ENCODE results near the gene GIN1. TPM values are rescaled to one million over a fixed set of nuclear protein-coding genes. Genes with fewer than 3 reads are reported as not detected.

Gene GIN1
- total RNA-seq, 1 donor, result 5.1 TPM

DNA sequence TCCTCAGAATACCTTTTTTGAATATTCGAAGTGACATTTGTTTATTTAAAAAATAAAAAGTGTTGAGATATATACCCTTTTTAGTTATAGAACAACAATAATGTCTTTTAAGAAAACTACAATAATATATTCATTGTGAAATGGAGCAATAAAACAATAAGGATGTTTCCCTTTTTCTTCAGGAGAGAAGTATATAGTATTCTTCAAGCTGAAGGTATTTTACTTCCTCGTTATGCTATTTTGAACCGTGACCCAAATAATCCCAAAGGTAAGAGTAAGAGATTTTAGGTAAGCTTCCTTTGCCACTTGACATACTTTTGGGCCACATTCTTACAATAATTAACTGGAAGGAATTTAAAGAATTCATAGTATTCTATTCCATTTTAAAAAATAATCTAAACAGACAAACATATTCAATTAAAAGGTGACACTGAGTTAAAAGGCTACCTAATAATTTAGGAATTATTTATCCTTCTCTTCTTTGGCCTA is 18.3 kb upstream of the GIN1 start:
- H3K4me2 ChIP-seq (ENCODE audit: insufficient read depth, low read length), result no peak overlapping the region
- H2AFZ ChIP-seq (ENCODE audit: low read length), result no peak overlapping the region
- no peaks in the 10 kb centered on the region for H4K20me1 ChIP-seq (ENCODE audit: insufficient read depth, low read length)
- no peaks in the 10 kb centered on the region for H3K9me3 ChIP-seq (ENCODE audit: low read depth, low read length)
- H3K36me3 ChIP-seq (ENCODE audit: insufficient read depth, low read length), result peaks cover 13% of the 10 kb centered on the region
- no peaks in the 10 kb centered on the region for H3K79me2 ChIP-seq (ENCODE audit: insufficient read depth, low read length)
- no peak overlapping the region for H3K4me3 ChIP-seq (ENCODE audit: insufficient read depth, low read length)
- TF ChIP-seq, protein P1, sequence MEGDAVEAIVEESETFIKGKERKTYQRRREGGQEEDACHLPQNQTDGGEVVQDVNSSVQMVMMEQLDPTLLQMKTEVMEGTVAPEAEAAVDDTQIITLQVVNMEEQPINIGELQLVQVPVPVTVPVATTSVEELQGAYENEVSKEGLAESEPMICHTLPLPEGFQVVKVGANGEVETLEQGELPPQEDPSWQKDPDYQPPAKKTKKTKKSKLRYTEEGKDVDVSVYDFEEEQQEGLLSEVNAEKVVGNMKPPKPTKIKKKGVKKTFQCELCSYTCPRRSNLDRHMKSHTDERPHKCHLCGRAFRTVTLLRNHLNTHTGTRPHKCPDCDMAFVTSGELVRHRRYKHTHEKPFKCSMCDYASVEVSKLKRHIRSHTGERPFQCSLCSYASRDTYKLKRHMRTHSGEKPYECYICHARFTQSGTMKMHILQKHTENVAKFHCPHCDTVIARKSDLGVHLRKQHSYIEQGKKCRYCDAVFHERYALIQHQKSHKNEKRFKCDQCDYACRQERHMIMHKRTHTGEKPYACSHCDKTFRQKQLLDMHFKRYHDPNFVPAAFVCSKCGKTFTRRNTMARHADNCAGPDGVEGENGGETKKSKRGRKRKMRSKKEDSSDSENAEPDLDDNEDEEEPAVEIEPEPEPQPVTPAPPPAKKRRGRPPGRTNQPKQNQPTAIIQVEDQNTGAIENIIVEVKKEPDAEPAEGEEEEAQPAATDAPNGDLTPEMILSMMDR (IDR thresholded peaks at IDR 0.05; ENCODE audit: extremely low read depth, low read depth, low read length), result no peak
- no peak for DNase-seq (ENCODE audit: insufficient read length, low spot score, missing footprints)
- H3K27ac ChIP-seq (ENCODE audit: low read depth, low read length), result no peak overlapping the region
- no peaks in the 10 kb centered on the region for H3K4me1 ChIP-seq (ENCODE audit: insufficient read depth, low read length)
- H3K27me3 ChIP-seq (ENCODE audit: insufficient read depth, low read length), result no peaks in the 10 kb centered on the region

DNA sequence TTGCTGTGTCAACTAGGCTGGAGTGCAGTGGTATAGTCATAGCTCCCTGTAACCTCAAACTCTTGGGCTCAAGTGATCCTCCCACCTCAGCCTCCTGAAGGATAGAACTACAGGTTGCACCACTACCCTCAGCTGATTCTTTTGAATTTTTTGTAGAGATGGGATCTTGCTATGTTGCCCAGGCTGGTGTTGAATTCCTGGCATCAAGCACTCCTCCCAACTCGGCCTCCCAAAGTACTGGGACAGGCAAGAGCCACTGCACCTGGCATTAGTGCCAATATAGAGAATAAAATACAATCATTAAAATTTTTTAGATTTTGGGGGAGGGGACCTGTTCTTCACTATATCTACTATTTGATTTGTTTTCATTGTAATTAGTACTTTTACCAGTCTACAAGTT is 15.5 kb upstream of the GIN1 start:
- no peak overlapping the region for H3K4me2 ChIP-seq (ENCODE audit: insufficient read depth, low read length)

DNA sequence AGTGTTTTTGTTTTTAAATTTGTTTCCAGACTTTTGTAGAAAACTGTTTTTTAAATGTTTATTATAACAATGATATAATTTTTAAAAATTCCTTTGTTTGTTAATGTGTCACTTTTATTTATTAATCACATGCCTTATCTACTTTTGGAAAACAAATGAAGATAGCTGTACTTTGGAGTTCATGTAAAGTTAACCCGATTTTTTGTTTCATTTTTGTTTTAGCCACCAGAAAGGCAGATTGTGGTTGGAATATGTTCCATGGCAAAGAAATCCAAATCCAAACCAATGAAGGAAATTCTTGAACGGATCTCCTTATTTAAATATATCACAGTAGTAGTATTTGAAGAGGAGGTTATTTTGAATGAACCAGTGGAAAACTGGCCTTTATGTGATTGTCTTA is 13.3 kb upstream of the GIN1 start:
- no peaks in the 10 kb centered on the region for H3K27me3 ChIP-seq (ENCODE audit: insufficient read depth, low read length)
- H2AFZ ChIP-seq (ENCODE audit: low read length), result no peak overlapping the region
- H3K4me1 ChIP-seq (ENCODE audit: insufficient read depth, low read length), result peaks cover 4% of the 10 kb centered on the region
- DNase-seq (ENCODE audit: insufficient read length, low spot score, missing footprints), result no peak
- H3K79me2 ChIP-seq (ENCODE audit: insufficient read depth, low read length), result peaks cover 2% of the 10 kb centered on the region
- peak overlapping the region; percentile 38 for H3K4me2 ChIP-seq (ENCODE audit: insufficient read depth, low read length)
- H3K36me3 ChIP-seq (ENCODE audit: insufficient read depth, low read length), result no peaks in the 10 kb centered on the region
- TF ChIP-seq, protein P1 (IDR thresholded peaks at IDR 0.05; ENCODE audit: extremely low read depth, low read depth, low read length), result no peak
- no peaks in the 10 kb centered on the region for H4K20me1 ChIP-seq (ENCODE audit: insufficient read depth, low read length)
- peak overlapping the region; percentile 23 for H3K27ac ChIP-seq (ENCODE audit: low read depth, low read length)
- no peaks in the 10 kb centered on the region for H3K9me3 ChIP-seq (ENCODE audit: low read depth, low read length)
- H3K4me3 ChIP-seq (ENCODE audit: insufficient read depth, low read length), result no peak overlapping the region

More for the DNA sequence above, 15.5 kb upstream of the GIN1 start:
- Histone ChIP-seq H3K36me3 (ENCODE audit: insufficient read depth, low read length) (peaks cover 13% of the 10 kb centered on the region), H3K27ac (ENCODE audit: low read depth, low read length) (no peak overlapping the region), H3K27me3 (ENCODE audit: insufficient read depth, low read length) (no peaks in the 10 kb centered on the region), H3K79me2 (ENCODE audit: insufficient read depth, low read length) (no peaks in the 10 kb centered on the region), H2AFZ (ENCODE audit: low read length) (no peak overlapping the region), H3K4me3 (ENCODE audit: insufficient read depth, low read length) (no peak overlapping the region), H4K20me1 (ENCODE audit: insufficient read depth, low read length) (no peaks in the 10 kb centered on the region), H3K4me1 (ENCODE audit: insufficient read depth, low read length) (peaks cover 4% of the 10 kb centered on the region), H3K9me3 (ENCODE audit: low read depth, low read length) (no peaks in the 10 kb centered on the region)
- DNase-seq (ENCODE audit: insufficient read length, low spot score, missing footprints), result no peak
- TF ChIP-seq, protein P1 (IDR thresholded peaks at IDR 0.05; ENCODE audit: extremely low read depth, low read depth, low read length), result no peak

DNA sequence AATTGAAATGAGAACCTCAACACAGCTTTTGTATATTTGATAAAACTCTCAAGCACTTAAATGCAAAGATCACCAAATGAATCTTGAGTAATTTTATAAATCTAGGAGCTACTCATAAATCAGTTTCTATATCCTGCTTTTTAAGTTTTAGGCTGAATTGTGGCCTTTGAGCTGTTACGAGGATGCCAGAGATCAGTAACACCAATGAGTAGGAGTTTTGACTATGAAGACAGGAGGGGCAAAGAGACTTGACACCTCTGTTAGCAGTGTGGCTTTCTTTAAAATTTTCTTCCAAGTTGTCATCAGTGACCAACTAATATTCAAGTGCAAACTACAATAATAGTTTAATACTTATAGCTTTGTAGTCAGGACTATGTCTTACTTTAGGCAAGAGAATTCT is 12.7 kb upstream of the GIN1 start:
- no peak for DNase-seq (ENCODE audit: insufficient read length, low spot score, missing footprints)
- H3K4me3 ChIP-seq (ENCODE audit: insufficient read depth, low read length), result no peak overlapping the region
- peaks cover 4% of the 10 kb centered on the region for H3K4me1 ChIP-seq (ENCODE audit: insufficient read depth, low read length)
- no peaks in the 10 kb centered on the region for H4K20me1 ChIP-seq (ENCODE audit: insufficient read depth, low read length)
- no peak overlapping the region for H2AFZ ChIP-seq (ENCODE audit: low read length)
- H3K4me2 ChIP-seq (ENCODE audit: insufficient read depth, low read length), result peak overlapping the region; percentile 38
- H3K27me3 ChIP-seq (ENCODE audit: insufficient read depth, low read length), result no peaks in the 10 kb centered on the region
- H3K27ac ChIP-seq (ENCODE audit: low read depth, low read length), result no peak overlapping the region
- TF ChIP-seq, protein P1 (IDR thresholded peaks at IDR 0.05; ENCODE audit: extremely low read depth, low read depth, low read length), result no peak
- no peaks in the 10 kb centered on the region for H3K9me3 ChIP-seq (ENCODE audit: low read depth, low read length)
- H3K79me2 ChIP-seq (ENCODE audit: insufficient read depth, low read length), result peaks cover 5% of the 10 kb centered on the region
- H3K36me3 ChIP-seq (ENCODE audit: insufficient read depth, low read length), result no peaks in the 10 kb centered on the region

All from osteoblast (primary cell).